ENCODE data around the gene AMZ2.

AMZ2 gene

DNA sequence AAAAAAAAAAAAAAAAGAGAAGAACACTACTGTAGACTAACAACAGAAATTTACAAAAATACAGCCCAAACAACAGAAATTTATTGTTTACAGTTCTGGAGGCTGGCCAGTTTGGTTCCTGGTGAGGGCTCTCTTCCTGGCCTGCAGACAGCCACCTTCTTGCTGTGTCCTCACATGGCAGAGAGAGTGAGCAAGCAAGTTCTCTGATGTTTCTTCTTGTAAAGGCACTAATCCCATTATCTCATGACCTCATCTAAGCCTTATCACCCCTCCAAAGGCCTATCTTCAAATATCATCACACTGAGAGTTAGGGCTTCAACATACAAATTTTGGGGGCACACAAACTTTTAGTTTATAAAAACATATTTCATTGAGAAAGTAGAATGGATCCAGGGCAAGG, 50.8 kb downstream of the AMZ2 start:
- Histone ChIP-seq H3K9ac (ENCODE audit: low read depth, low read length) (no peak overlapping the region), H3K4me1 (ENCODE audit: insufficient read depth, low read length) (peaks cover 36% of the 10 kb centered on the region)

DNA sequence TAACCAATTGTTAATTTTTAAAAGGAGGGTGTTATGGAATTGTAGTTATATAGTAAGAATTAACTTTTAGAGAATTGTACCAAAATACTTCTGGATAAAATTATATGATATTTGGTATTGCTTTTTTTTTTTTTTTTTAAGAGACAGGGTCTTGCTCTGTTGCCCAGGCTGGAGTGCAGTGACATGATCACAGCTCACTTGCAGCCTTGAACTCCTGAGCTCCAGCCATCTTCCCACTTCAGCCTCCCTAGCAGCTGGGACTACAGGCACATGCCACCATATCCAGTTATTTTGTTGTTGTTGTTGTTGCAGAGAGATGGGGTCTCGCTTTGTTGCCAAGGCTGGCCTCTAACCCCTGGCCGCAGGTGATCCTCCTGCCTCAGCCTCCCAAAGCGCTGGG, 52.0 kb downstream of the AMZ2 start:
- no peak overlapping the region for H3K9ac ChIP-seq (ENCODE audit: low read depth, low read length)
- no peaks in the 10 kb centered on the region for H3K36me3 ChIP-seq (ENCODE audit: insufficient read depth, low read length)
- peaks cover 24% of the 10 kb centered on the region for H3K4me1 ChIP-seq (ENCODE audit: insufficient read depth, low read length)
- no peaks in the 10 kb centered on the region for H3K9me3 ChIP-seq (ENCODE audit: control insufficient read depth, insufficient read depth, low read length)

More for the DNA sequence above, 50.8 kb downstream of the AMZ2 start:
- Histone ChIP-seq H3K9me3 (ENCODE audit: control insufficient read depth, insufficient read depth, low read length) (no peaks in the 10 kb centered on the region), H3K36me3 (ENCODE audit: insufficient read depth, low read length) (no peaks in the 10 kb centered on the region)

DNA sequence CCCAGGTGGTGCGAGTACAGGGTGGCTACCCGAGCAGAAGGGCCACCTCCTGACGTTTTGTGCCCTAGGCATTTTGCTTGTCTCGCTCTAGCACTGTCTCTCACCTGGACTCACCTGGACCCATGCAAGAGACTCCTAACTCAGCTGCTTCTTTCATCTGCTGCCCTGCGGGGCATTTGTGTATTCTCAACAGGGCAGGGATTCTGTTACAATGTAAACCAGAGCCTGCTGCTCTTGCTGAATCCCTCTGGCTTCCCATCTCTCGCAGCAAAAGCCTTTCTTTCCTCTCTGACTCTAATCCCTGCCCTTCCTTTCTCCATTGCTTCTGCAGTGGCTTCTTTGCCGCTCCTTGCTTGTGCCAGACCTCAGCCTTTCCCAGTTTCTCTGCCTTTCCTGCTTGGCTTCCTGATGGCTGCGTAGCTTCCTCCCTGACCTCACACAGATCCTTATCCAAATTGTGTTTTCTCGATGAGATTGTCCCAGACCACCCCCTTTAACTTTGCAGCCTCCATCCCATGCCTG, 53.7 kb downstream of the AMZ2 start:
- Histone ChIP-seq H3K36me3 (ENCODE audit: insufficient read depth, low read length) (no peaks in the 10 kb centered on the region), H3K4me1 (ENCODE audit: insufficient read depth, low read length) (peaks cover 14% of the 10 kb centered on the region), H3K9ac (ENCODE audit: low read depth, low read length) (no peak overlapping the region), H3K9me3 (ENCODE audit: control insufficient read depth, insufficient read depth, low read length) (no peaks in the 10 kb centered on the region)

DNA sequence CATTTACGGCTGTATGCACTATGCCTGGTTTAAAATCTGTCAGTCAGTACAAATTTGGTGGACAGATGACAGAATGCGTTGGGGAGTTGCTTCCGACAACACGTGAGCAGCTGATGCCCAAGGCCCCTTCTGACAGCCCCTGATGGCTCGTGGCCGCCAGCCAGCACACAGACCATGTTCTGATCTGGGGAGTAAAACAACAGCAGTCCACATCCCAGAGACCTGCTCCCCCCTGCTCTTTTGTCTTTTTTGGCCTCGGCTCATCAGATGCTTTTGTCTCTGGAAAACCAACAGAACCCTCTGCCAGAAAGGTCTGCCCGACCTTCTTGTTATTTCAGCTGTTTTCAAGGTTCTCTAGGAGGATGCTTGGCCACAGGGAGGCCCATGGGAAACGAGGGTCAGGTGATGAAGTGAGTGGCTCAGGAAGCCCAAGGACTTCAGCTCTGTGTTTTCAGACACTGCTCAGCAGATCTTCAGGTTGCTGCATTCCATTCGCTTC, 54.3 kb downstream of the AMZ2 start:
- H3K9me3 ChIP-seq (ENCODE audit: control insufficient read depth, insufficient read depth, low read length) = no peaks in the 10 kb centered on the region
- H3K36me3 ChIP-seq (ENCODE audit: insufficient read depth, low read length) = no peaks in the 10 kb centered on the region
- H3K9ac ChIP-seq (ENCODE audit: low read depth, low read length) = no peak overlapping the region
- H3K4me1 ChIP-seq (ENCODE audit: insufficient read depth, low read length) = peaks cover 13% of the 10 kb centered on the region

DNA sequence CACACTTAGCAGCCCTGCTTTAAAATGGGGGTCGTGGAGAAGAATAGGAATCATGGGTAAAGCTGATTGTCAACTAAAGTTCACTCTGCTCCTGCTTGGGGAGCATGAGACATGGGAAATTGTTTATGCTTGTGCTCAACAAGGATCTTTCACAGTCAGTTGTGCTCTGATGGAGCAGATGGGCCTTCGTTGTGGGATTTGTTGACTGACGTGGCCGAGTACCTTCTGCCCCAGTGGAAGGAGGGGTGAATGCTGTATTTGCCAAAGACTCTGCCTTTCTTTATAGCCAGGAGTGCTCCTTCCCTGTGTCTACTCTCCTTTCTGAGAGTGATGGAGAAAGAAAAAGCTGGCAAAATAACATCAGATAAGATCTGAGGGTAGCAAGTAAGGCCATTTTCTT, 54.8 kb downstream of the AMZ2 start:
- Histone ChIP-seq H3K9ac (ENCODE audit: low read depth, low read length) (no peak overlapping the region), H3K36me3 (ENCODE audit: insufficient read depth, low read length) (no peaks in the 10 kb centered on the region), H3K9me3 (ENCODE audit: control insufficient read depth, insufficient read depth, low read length) (no peaks in the 10 kb centered on the region), H3K4me1 (ENCODE audit: insufficient read depth, low read length) (peaks cover 13% of the 10 kb centered on the region)

DNA sequence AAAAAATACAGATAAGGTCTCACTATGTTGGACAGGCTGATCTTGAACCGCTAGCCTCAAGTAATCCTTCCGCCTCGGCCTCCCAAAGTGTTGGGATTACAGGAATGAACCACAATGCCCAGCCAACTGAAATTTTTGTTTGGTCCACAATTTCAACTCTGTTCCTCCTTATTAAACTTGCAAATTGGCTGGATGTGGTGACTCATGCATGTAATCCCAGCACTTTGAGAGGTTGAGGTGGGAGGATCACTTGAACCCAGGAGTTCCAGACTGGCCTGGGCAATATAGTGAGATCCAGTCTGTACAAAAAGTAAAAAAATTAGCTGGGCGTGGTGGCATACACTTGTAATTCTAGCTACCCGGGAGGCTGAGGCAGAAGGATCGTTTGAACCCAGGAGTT, 56.9 kb downstream of the AMZ2 start:
- Histone ChIP-seq H3K36me3 (ENCODE audit: insufficient read depth, low read length) (peaks cover 2% of the 10 kb centered on the region; the same call in 1 of the 2 replicates), H3K9ac (ENCODE audit: low read depth, low read length) (no peak overlapping the region), H3K9me3 (ENCODE audit: control insufficient read depth, insufficient read depth, low read length) (no peaks in the 10 kb centered on the region), H3K4me1 (ENCODE audit: insufficient read depth, low read length) (peaks cover 13% of the 10 kb centered on the region)

DNA sequence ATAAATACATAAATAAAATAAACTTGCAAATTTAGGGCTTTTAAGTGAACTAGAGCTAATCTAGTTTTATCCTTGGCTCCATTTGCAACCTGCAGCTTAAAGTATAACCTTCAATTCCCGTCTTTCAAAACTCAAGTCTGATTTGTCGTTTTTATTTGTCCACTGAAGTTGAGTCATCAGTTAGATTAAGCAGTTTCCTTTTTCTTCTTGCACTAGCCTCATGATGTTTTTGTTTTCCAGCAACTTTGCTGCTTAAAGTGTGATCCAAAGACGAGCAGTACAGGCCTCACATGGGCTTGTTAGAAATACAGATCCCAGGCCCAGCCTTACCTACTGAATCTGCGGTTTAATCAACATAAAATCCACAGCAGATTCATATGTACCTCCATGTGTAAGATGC, 57.3 kb downstream of the AMZ2 start:
- Histone ChIP-seq H3K9me3 (ENCODE audit: control insufficient read depth, insufficient read depth, low read length) (no peaks in the 10 kb centered on the region), H3K4me1 (ENCODE audit: insufficient read depth, low read length) (peaks cover 13% of the 10 kb centered on the region)

More for the DNA sequence above, 57.3 kb downstream of the AMZ2 start:
- Histone ChIP-seq H3K36me3 (ENCODE audit: insufficient read depth, low read length) (peaks cover 2% of the 10 kb centered on the region; the same call in 1 of the 2 replicates), H3K9ac (ENCODE audit: low read depth, low read length) (no peak overlapping the region)
